PC-9 (cell line): ENCODE results near the gene UBE2K. TPM values are rescaled to one million over a fixed set of nuclear protein-coding genes. Genes with fewer than 3 reads are reported as not detected.
"Not testable (repeated sequence)": the region's sequence is repeated elsewhere in the genome, so short reads cannot be mapped to it uniquely, and the experiment has no call there.

ENCODE experiments used
- BruUV-seq: library from RNA; stranded (reverse); fragments of 400-500 nt; replicated peaks from 2 replicates; lab custom pipeline; 2021; lab: Mats Ljungman, UMichigan
- CTCF ChIA-PET: fragments of 300-600 bp; sonication (Branson Sonifier 250); formaldehyde crosslinking; loops from one replicate; lab custom pipeline; 2022; ENCODE audit warnings: antibody characterized with exemption; lab: Charles Lee
- POLR2A ChIA-PET: fragments of 300-600 bp; sonication (Branson Sonifier 250); formaldehyde crosslinking; loops from one replicate; lab custom pipeline; 2022; ENCODE audit warnings: antibody characterized with exemption; ENCODE audit not compliant: unreplicated experiment; lab: Charles Lee
- DNase-seq, 2 experiments: peaks; one replicate each; pipeline versions ENCODE4 v3.0.0 to v3.0.0-alpha.2; 2015 to 2022; ENCODE audit warnings: mixed read lengths in 1 of 2
- H2AFZ ChIP-seq: fragments of 200-600 bp; sonication (generic); 2 replicates; pipeline ENCODE4 v1.8.1; 2017; ENCODE audit warnings: antibody characterized with exemption
- H3F3A ChIP-seq: fragments of 200-600 bp; sonication (generic); 2 replicates; pipeline ENCODE4 v1.8.1; 2017; ENCODE audit warnings: antibody characterized with exemption, mild to moderate bottlenecking, low read depth; ENCODE audit not compliant: insufficient read depth
- H3K27ac ChIP-seq: fragments of 200-600 bp; sonication (generic); 2 replicates; pipeline ENCODE4 v1.6.1; 2016; ENCODE audit warnings: mixed run types
- H3K27me3 ChIP-seq: fragments of 200-600 bp; sonication (generic); 2 replicates; pipeline ENCODE4 v1.6.1; 2016; ENCODE audit warnings: low read depth, mixed run types; ENCODE audit not compliant: insufficient read depth
- H3K36me3 ChIP-seq: fragments of 200-600 bp; sonication (generic); 2 replicates; pipeline ENCODE4 v1.6.1; 2016; ENCODE audit warnings: low read depth, mixed run types
- H3K4me1 ChIP-seq: fragments of 200-600 bp; sonication (generic); replicated peaks from 2 replicates; pipeline ENCODE4 v1.6.1; 2016; ENCODE audit warnings: mixed run types; ENCODE audit not compliant: insufficient read depth
- H3K4me2 ChIP-seq: fragments of 200-600 bp; sonication (generic); 2 replicates; pipeline ENCODE4 v1.6.1; 2017; ENCODE audit warnings: mixed run types
- H3K4me3 ChIP-seq: fragments of 200-600 bp; sonication (generic); 2 replicates; pipeline ENCODE4 v1.6.1; 2016; ENCODE audit warnings: mixed run types
- H3K79me2 ChIP-seq: fragments of 200-600 bp; sonication (generic); 2 replicates; pipeline ENCODE4 v1.6.1; 2017; ENCODE audit warnings: low read depth, mixed run types
- H3K9me2 ChIP-seq: fragments of 200-600 bp; sonication (generic); 2 replicates; pipeline ENCODE4 v1.8.1; 2017; ENCODE audit warnings: mild to moderate bottlenecking; ENCODE audit not compliant: insufficient read depth
- H3K9me3 ChIP-seq: fragments of 200-600 bp; sonication (generic); 2 replicates; pipeline ENCODE4 v1.8.1; 2016; ENCODE audit warnings: low read depth; ENCODE audit not compliant: insufficient read depth
- H4K20me1 ChIP-seq: fragments of 200-600 bp; sonication (generic); 2 replicates; pipeline ENCODE4 v1.8.1; 2017; ENCODE audit not compliant: insufficient read depth
- CTCF ChIP-seq: fragments of 200-600 bp; sonication (generic); conservative IDR thresholded peaks from 2 replicates; pipeline ENCODE4 v1.6.1; 2017; ENCODE audit warnings: mixed run types, antibody characterized with exemption, mild to moderate bottlenecking, moderate library complexity
- EZH2 ChIP-seq: fragments of 200-600 bp; sonication (generic); IDR thresholded peaks from 2 replicates; pipeline ENCODE4 v1.8.0; 2017; ENCODE audit warnings: antibody characterized with exemption, low read depth
- intact Hi-C: fragments of 100-400 bp; cut with micrococcal nuclease; formaldehyde crosslinking; loops from one replicate; pipeline ENCODE4 v1.10.0; 2022; ENCODE audit not compliant: unreplicated experiment
- total RNA-seq: library from RNA; stranded (reverse); gene quantifications from 2 replicates; pipeline ENCODE4 v1.2.3, GENCODE V29; 2021

UBE2K gene
- total RNA-seq, 1 experiment from 2014 or later, result 129 TPM

GRCh38 chr4:39648827-39649558 is 48.9 kb upstream of the UBE2K start:
- CTCF ChIA-PET, result no interaction called here
- no peaks in the 10 kb centered on the region for H3F3A ChIP-seq
- no peak for DNase-seq

DNA sequence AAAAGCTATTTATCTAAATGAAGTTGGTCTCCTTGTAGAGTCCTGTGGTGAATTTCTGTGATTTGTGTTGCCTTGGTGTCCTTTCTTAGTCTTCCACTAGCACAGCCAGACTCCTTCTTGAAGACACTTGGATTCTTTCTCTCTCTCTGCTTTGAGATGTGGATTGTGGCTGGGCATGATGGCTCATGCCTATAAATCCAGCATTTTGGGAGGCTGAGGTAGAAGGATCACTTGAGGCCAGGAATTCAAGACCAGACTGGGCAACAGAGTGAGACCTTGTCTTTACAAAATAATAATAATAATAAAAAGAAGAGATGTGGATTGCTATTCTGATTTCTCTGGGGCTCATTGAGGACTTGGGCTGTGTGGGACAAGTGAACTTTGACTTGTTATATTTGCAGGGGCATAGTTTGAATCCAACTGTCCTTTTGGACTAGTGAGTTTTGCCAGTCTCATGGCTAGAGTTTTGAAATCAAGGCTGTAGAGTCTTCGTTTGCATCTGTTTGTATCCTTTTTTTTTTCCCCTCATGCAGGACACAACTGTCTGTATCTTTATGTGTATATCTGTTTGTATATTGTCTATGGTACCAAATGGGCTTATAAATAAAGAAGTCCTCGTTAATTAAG is 48.2 kb upstream of the UBE2K start:
- POLR2A ChIA-PET, result no interaction called here
- no peak overlapping the region for H2AFZ ChIP-seq

More at GRCh38 chr4:39648827-39649558, 48.9 kb upstream of the UBE2K start:
- no TSS peak for BruUV-seq
- H2AFZ ChIP-seq, result no peak overlapping the region
- no peak overlapping the region for H3K4me2 ChIP-seq
- H3K27ac ChIP-seq, result no peak overlapping the region
- TF ChIP-seq EZH2 (no peak), CTCF (no peak)
- H3K9me3 ChIP-seq, result no peaks in the 10 kb centered on the region
- H3K27me3 ChIP-seq, result no peaks in the 10 kb centered on the region
- H3K4me3 ChIP-seq, result no peak overlapping the region
- H3K79me2 ChIP-seq, result no peaks in the 10 kb centered on the region
- no peaks in the 10 kb centered on the region for H3K36me3 ChIP-seq
- no peaks in the 10 kb centered on the region for H3K9me2 ChIP-seq
- POLR2A ChIA-PET, result no interaction called here
- no peaks in the 10 kb centered on the region for H4K20me1 ChIP-seq
- H3K4me1 ChIP-seq, result peaks cover 4% of the 10 kb centered on the region; the same call in 1 of the 2 replicates
- intact Hi-C loops, result no loop called here

DNA sequence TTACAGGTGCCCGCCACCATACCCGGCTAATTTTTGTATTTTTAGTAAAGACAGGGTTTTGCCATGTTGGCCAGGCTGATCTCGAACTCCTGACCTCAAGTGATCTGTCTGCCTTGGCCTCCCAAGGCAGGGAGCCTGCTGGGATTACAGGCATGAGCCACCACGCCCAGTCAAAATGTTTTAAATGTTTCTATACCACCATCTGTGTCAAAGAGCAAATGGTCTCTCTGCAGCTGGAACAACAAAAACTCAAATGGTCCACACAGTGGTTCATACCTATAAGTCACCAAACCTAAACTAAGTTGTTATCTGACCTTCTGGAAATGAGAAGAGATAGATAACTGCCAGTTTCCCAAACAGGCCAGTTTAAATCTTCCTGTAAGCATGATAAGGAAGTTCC is 46.4 kb upstream of the UBE2K start:
- H3K9me3 ChIP-seq, H3K27ac ChIP-seq, intact Hi-C loops, BruUV-seq, H3K9me2 ChIP-seq, POLR2A ChIA-PET, H3K4me2 ChIP-seq, DNase-seq, H3K4me3 ChIP-seq, H3K4me1 ChIP-seq, H3K27me3 ChIP-seq, H2AFZ ChIP-seq, H4K20me1 ChIP-seq, H3F3A ChIP-seq, CTCF ChIA-PET, H3K36me3 ChIP-seq, H3K79me2 ChIP-seq: not testable (repeated sequence)

More for the DNA sequence above, 48.2 kb upstream of the UBE2K start:
- Histone ChIP-seq H3K4me1 (peaks cover 4% of the 10 kb centered on the region; the same call in 1 of the 2 replicates), H3K36me3 (no peaks in the 10 kb centered on the region), H4K20me1 (no peaks in the 10 kb centered on the region), H3K4me3 (no peak overlapping the region), H3K9me3 (no peaks in the 10 kb centered on the region), H3K9me2 (no peaks in the 10 kb centered on the region), H3K27ac (no peak overlapping the region), H3K4me2 (no peak overlapping the region), H3K79me2 (no peaks in the 10 kb centered on the region), H3F3A (no peaks in the 10 kb centered on the region), H3K27me3 (no peaks in the 10 kb centered on the region)
- DNase-seq, result no peak
- BruUV-seq, result no TSS peak
- no peak for TF ChIP-seq CTCF
- TF ChIP-seq EZH2, result no peak
- CTCF ChIA-PET, result no interaction called here
- intact Hi-C loops, result no loop called here
